ENCODE data around the gene PYROXD2.

GRCh38 chr10:98373260-98374040 is 41.5 kb downstream of the PYROXD2 start:
- TF ChIP-seq CTCF (conservative IDR thresholded peaks at IDR 0.05; ENCODE audit: low read depth in 2 of 2) (no peak), STAT1 (IDR thresholded peaks at IDR 0.05; ENCODE audit: unreplicated experiment) (no peak), REST (IDR thresholded peaks at IDR 0.05; ENCODE audit: unreplicated experiment) (no peak), EZH2phosphoT487 (IDR thresholded peaks at IDR 0.05; ENCODE audit: unreplicated experiment) (no peak), POLR2AphosphoS5 (IDR thresholded peaks at IDR 0.05; ENCODE audit: low read depth) (no peak)
